Coronary artery (tissue), 2 donors: Measurements from ENCODE around the gene SCN4A.
A peak's percentile ranks its signal among the peaks of the same experiment; 100 is the strongest.
"Not testable (repeated sequence)": the region's sequence is repeated elsewhere in the genome, so short reads cannot be mapped to it uniquely, and the experiment has no call there.

Experiments
- DNase-seq: peaks from one replicate; pipeline ENCODE4 v3.0.0-alpha.2; 2017; ENCODE audit warnings: low spot score
- H3K27ac ChIP-seq, 2 donors: fragments of 200-600 bp; sonication (generic); one replicate each; pipeline ENCODE4 v1.5.1; 2016 to 2019
- H3K4me3 ChIP-seq: fragments of 200-600 bp; sonication (generic); 2 replicates; pipeline ENCODE4 v1.5.1; 2016; ENCODE audit warnings: mild to moderate bottlenecking, moderate library complexity
- CTCF ChIP-seq: fragments of 200-600 bp; sonication (generic); IDR thresholded peaks from one replicate; pipeline ENCODE4 v1.5.1; 2019; ENCODE audit warnings: antibody characterized with exemption

SCN4A gene

GRCh38 chr17:64009571-64010402, 37.1 kb upstream of the SCN4A start:
- no peak for TF ChIP-seq CTCF
- Histone ChIP-seq H3K4me3 (no peak overlapping the region), H3K27ac (peak overlapping the region in 1 of 2 donors; percentile 35)
- peak; percentile 56 for DNase-seq

GRCh38 chr17:64008830-64009229, 36.1 kb upstream of the SCN4A start:
- peak; percentile 62 for DNase-seq
- Histone ChIP-seq H3K27ac (peak overlapping the region in 1 of 2 donors; percentile 8), H3K4me3 (no peak overlapping the region)
- TF ChIP-seq CTCF = no peak

GRCh38 chr17:64008346-64008745, 35.6 kb upstream of the SCN4A start:
- TF ChIP-seq CTCF = no peak
- no peak for DNase-seq
- Histone ChIP-seq H3K27ac (peak overlapping the region in 1 of 2 donors; percentile 48), H3K4me3 (no peak overlapping the region)

- TF ChIP-seq CTCF = no peak
- H3K27ac ChIP-seq = peak overlapping the region in 1 of 2 donors; percentile 48
- no peak overlapping the region for H3K4me3 ChIP-seq
- DNase-seq = peak; percentile 75
Measured at GRCh38 chr17:64007838-64008282, 35.1 kb upstream of the SCN4A start.

GRCh38 chr17:64007089-64007837, 34.5 kb upstream of the SCN4A start:
- H3K4me3 ChIP-seq = not testable (repeated sequence)
- peak; percentile 49 for DNase-seq
- peak overlapping the region in 1 of 2 donors; percentile 48 for H3K27ac ChIP-seq

GRCh38 chr17:64006361-64007088, 33.8 kb upstream of the SCN4A start:
- peak overlapping the region; percentile 11 for H3K4me3 ChIP-seq
- peak; percentile 64 for DNase-seq
- H3K27ac ChIP-seq = peak overlapping the region in 1 of 2 donors; percentile 26
- TF ChIP-seq CTCF = no peak

GRCh38 chr17:64005734-64006167, 33.0 kb upstream of the SCN4A start:
- H3K4me3 ChIP-seq = peak overlapping the region; percentile 11
- no peak for DNase-seq

More at GRCh38 chr17:64005734-64006167, 33.0 kb upstream of the SCN4A start:
- H3K27ac ChIP-seq = peak overlapping the region in 1 of 2 donors; percentile 39
- no peak for TF ChIP-seq CTCF
